Activated B cell treated with CpG ODN at 0.5 μM for 24 hours (primary cell): ENCODE results near the gene MFSD6L. TPM values are rescaled to one million over a fixed set of nuclear protein-coding genes. Genes with fewer than 3 reads are reported as not detected.

Experiments
- ATAC-seq: fragments of 200-7000 bp; cut with Tn5 transposase; one replicate; pipeline ENCODE4 v1.10.0; 2021; ENCODE audit warnings: low read depth, mild to moderate bottlenecking, moderate library complexity
- CTCF ChIA-PET: fragments of 350-600 bp; sonication (Branson Sonifier 250); formaldehyde crosslinking; loops from one replicate; lab custom pipeline; 2021; ENCODE audit warnings: antibody characterized with exemption; lab: Charles Lee
- POLR2A ChIA-PET: fragments of 350-600 bp; sonication (Branson Sonifier 250); formaldehyde crosslinking; loops from one replicate; lab custom pipeline; 2021; ENCODE audit warnings: antibody characterized with exemption; lab: Charles Lee
- DNase-seq: peaks from one replicate; pipeline ENCODE4 v3.0.0; 2022
- H3K27ac Mint-ChIP-seq: one replicate; pipeline ENCODE4 v1.8.0; 2020; ENCODE audit warnings: mixed read lengths
- H3K27me3 Mint-ChIP-seq: one replicate; pipeline ENCODE4 v1.8.0; 2021; ENCODE audit warnings: mixed read lengths
- H3K36me3 Mint-ChIP-seq: one replicate; pipeline ENCODE4 v1.8.0; 2021; ENCODE audit warnings: low read depth, mixed read lengths
- H3K4me1 Mint-ChIP-seq: one replicate; pipeline ENCODE4 v1.8.0; 2021; ENCODE audit warnings: mixed read lengths
- H3K4me3 Mint-ChIP-seq: one replicate; pipeline ENCODE4 v1.8.0; 2020; ENCODE audit warnings: mild to moderate bottlenecking, mixed read lengths
- H3K9me3 Mint-ChIP-seq: one replicate; pipeline ENCODE4 v1.8.0; 2020; ENCODE audit warnings: mixed read lengths
- CTCF ChIP-seq: fragments of 200-600 bp; IDR thresholded peaks from one replicate; pipeline ENCODE4 v1.8.0; 2022; ENCODE audit warnings: antibody characterized with exemption, mild to moderate bottlenecking
- intact Hi-C: fragments of 100-400 bp; cut with micrococcal nuclease; formaldehyde crosslinking; loops from one replicate; pipeline ENCODE4 v1.15.1; 2024
- total RNA-seq: library from RNA; stranded (reverse); gene quantifications from 2 replicates; pipeline ENCODE4 v1.2.3, GENCODE V29; 2022

MFSD6L gene
- total RNA-seq, 1 donor from 2014 or later: 0.20 TPM

- ChIA-PET POLR2A (no interaction called here), CTCF (interaction anchor here (1.1 to 2.7 kb wide), 4 partner anchors 18 to 194 kb away, joined by 3 to 12 read pairs (median 5); no protein-coding TSS in a partner anchor)
- Mint-ChIP-seq H3K27me3 (no peaks in the 10 kb centered on the region), H3K27ac (no peak overlapping the region), H3K4me1 (peaks cover 46% of the 10 kb centered on the region), H3K4me3 (no peak overlapping the region), H3K9me3 (peaks cover 10% of the 10 kb centered on the region), H3K36me3 (peaks cover 13% of the 10 kb centered on the region)
- intact Hi-C loops: loop anchor here (1.0 kb wide), 1 partner anchor 92 kb away; no protein-coding TSS in a partner anchor
- DNase-seq (no peak), ATAC-seq (no peak)
- no peak for TF ChIP-seq CTCF
Measured at GRCh38 chr17:8803531-8804420, 4.6 kb upstream of the MFSD6L start.

GRCh38 chr17:8801135-8801840 is 2.1 kb upstream of the MFSD6L start:
- DNase-seq (no peak), ATAC-seq (no peak)
- Mint-ChIP-seq H3K27ac (no peak overlapping the region), H3K27me3 (no peaks in the 10 kb centered on the region), H3K9me3 (no peaks in the 10 kb centered on the region), H3K36me3 (no peaks in the 10 kb centered on the region), H3K4me1 (peaks cover 24% of the 10 kb centered on the region), H3K4me3 (no peak overlapping the region)
- TF ChIP-seq CTCF: no peak
- POLR2A ChIA-PET: no interaction called here
- intact Hi-C loops: no loop called here
- CTCF ChIA-PET: interaction anchor here (1.1 to 1.6 kb wide), 2 partner anchors 15 to 195 kb away, joined by 3 to 4 read pairs; no protein-coding TSS in a partner anchor

- no peak for ATAC-seq
Measured at GRCh38 chr17:8800656-8801055, 1.5 kb upstream of the MFSD6L start.

GRCh38 chr17:8799570-8800212 is 526 bp upstream of the MFSD6L start:
- ChIA-PET CTCF (interaction anchor here (0.8 to 2.3 kb wide), 9 partner anchors 53 to 361 kb away, joined by 3 to 24 read pairs (median 5); no protein-coding TSS in a partner anchor), POLR2A (interaction anchor here (0.6 kb wide), 2 partner anchors 20 to 58 kb away, joined by 3 read pairs; no protein-coding TSS in a partner anchor)
- no peak for DNase-seq
- intact Hi-C loops: loop anchor here (1.0 kb wide), 2 partner anchors 96 to 199 kb away; no protein-coding TSS in a partner anchor
- Mint-ChIP-seq H3K9me3 (no peaks in the 10 kb centered on the region), H3K27ac (no peak overlapping the region), H3K27me3 (no peaks in the 10 kb centered on the region), H3K36me3 (no peaks in the 10 kb centered on the region), H3K4me3 (no peak overlapping the region), H3K4me1 (peaks cover 10% of the 10 kb centered on the region)
- TF ChIP-seq CTCF: no peak
- no peak for ATAC-seq

More at GRCh38 chr17:8800656-8801055, 1.5 kb upstream of the MFSD6L start:
- Mint-ChIP-seq H3K36me3 (no peaks in the 10 kb centered on the region), H3K9me3 (no peaks in the 10 kb centered on the region), H3K27ac (no peak overlapping the region), H3K4me1 (peaks cover 17% of the 10 kb centered on the region), H3K4me3 (no peak overlapping the region), H3K27me3 (no peaks in the 10 kb centered on the region)
- CTCF ChIA-PET: interaction anchor here (1.1 to 1.9 kb wide), 3 partner anchors 15 to 196 kb away, joined by 3 to 8 read pairs (median 4); no protein-coding TSS in a partner anchor
- no peak for TF ChIP-seq CTCF
- no peak for DNase-seq
- POLR2A ChIA-PET: no interaction called here
- intact Hi-C loops: no loop called here
